GM10266 (cell line): ENCODE measurements around the gene CREM.

ENCODE experiments used
- DNase-seq: peaks from one replicate; pipeline ENCODE4 v3.0.0; 2012; ENCODE audit errors: extremely low spot score
- TF ChIP-seq, protein P1 (sequence below): IDR thresholded peaks from 2 replicates; pipeline ENCODE4 v1.5.1; 2012; ENCODE audit warnings: mild to moderate bottlenecking, low read depth; ENCODE audit not compliant: control insufficient read depth, insufficient read depth; ENCODE audit errors: missing control alignments

The CREM gene

DNA sequence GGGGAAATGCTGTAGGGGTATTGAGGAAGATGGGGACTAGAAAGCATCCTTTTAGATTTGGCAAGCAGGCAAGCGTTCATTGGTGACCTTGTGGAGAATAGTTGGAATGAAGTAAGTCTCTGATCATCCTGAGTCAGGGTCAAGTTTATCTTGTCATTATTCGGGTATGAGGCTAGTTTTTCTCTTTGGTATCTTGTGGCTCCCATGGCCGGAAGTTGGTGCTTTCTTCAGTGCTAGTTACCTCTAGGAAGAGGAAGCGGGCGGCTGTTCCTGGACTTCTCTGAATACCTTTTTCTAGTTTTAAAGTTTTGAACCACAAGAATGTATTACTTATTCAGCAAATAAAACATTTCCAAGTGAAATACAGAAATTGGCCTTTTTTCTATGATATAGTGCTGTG is 9.2 kb downstream of the CREM start:
- DNase-seq = no peak
- TF ChIP-seq, protein P1, sequence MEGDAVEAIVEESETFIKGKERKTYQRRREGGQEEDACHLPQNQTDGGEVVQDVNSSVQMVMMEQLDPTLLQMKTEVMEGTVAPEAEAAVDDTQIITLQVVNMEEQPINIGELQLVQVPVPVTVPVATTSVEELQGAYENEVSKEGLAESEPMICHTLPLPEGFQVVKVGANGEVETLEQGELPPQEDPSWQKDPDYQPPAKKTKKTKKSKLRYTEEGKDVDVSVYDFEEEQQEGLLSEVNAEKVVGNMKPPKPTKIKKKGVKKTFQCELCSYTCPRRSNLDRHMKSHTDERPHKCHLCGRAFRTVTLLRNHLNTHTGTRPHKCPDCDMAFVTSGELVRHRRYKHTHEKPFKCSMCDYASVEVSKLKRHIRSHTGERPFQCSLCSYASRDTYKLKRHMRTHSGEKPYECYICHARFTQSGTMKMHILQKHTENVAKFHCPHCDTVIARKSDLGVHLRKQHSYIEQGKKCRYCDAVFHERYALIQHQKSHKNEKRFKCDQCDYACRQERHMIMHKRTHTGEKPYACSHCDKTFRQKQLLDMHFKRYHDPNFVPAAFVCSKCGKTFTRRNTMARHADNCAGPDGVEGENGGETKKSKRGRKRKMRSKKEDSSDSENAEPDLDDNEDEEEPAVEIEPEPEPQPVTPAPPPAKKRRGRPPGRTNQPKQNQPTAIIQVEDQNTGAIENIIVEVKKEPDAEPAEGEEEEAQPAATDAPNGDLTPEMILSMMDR = no peak

DNA sequence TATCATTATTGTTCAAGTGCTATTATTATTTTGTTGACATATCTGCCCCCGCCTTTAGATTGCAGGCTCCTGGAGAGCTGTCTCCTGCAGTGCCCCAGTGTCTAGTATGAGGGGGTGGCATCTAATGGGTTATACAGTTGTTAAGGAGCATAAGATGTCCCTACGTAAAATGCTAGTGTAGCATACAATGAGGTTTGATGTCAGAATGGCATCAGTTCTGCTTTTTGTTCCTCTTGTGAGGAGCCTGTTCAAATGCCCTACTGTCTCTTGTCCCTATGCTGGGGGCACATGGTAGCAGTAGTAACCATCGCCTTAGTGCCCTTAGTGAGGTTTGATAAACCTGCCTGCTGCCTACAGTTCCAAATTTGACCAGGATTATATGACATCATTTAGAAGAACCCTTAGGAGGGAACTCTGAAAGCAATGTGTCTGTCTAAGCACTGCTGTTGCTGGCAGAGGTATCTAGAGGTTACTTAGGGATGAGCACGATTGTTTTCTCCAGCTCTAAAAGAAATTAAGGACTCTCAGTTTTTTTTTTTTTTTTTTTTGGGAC is 9.7 kb downstream of the CREM start:
- peak; percentile 36 for DNase-seq
- TF ChIP-seq, protein P1 = no peak

DNA sequence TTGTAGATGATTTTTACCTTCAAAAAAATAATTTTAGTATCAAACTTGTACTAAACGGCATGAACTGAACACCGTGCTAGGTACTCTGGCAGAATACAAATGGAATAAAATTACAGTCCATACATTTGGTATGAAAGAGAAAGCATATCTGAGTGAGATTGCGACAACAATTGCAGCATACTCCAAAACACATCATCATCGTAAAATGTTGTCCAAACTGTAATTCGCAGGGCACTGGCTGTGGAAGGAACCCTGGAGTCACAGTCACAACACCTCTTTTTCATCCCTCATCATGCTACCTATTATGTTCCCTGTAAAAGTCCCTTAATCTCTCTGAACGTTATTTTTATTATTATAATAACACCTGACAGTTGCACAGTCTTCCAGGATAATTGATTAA is 13.5 kb downstream of the CREM start:
- DNase-seq = no peak

DNA sequence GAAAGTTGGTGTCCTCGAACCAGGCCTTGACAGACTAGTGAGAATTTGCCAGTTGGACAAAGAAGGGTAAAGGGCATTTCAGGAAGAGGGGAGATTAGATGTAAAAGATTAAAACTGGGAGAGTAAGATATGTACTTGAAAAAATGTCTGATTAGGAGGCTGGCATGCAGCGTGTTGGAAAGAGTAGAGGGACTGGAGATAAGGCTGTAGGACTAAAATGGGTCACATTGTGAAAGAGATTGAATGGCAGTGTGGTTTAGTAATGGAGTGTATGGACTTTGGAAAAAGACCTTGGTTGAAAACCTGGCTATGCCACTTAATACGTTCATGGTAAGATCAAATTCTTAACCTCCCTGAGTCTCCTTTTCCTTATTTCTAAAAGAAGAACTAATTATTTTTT is 14.1 kb downstream of the CREM start:
- DNase-seq = no peak
- TF ChIP-seq, protein P1 = no peak

More for the DNA sequence above, 13.5 kb downstream of the CREM start:
- TF ChIP-seq, protein P1 = no peak

DNA sequence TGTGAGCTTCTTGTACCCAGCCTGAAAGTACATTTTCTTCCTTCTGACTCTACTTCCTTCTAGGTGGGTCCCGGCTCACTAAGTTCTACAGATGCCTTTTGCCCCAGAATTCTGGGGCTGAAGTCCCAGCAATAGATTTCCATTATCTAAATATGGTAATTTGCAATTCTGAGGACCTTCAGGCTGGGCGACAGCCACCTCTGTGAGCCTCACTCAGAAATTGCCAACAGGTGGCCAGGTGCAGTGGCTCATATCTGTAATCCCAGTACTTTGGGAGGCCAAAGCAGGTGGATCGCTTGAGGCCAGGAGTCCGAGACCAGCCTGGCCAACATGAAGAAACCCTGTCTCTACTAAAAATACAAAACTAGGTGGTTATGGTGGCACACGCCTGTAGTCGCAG is 23.7 kb downstream of the CREM start:
- DNase-seq = no peak
- TF ChIP-seq, protein P1 = no peak

DNA sequence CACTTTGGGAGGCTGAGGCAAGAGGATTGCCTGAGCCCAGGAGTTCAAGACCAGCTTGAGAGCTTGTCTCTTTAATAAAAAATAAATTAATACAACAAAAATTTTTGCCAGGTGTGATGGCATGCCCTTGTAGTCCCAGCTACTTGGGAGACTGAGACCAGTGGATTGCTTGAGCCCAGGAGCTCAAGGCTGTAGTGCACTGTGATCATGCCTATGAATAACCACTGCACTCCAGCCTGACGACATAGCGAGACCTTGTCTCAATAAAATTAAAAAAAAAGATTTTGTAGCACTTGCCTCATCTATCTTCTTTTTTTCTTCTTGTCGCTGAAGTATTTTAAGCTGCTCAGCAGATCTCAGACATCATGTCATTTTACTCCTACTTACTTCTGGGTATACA is 26.3 kb downstream of the CREM start:
- DNase-seq = no peak
- TF ChIP-seq, protein P1 = no peak

DNA sequence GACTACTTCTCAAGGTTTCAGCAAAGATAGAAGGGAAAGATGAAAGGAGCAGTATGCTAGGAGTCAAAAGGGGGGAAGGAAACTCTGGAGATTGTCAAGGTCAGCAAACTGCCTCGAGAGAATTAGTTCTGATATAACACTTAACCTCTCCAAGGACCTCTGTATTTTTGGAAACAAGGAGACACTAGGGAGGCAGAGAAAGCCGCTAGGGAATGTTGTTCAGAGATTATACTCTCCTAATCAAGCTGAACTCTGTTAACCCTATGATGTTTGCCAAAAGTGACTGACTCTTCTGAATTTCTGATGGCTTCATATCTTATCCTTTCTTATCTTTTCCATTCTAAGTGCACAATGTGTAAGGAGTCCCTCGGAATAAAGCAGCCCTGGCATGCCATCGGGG is 27.1 kb downstream of the CREM start:
- TF ChIP-seq, protein P1 = no peak
- DNase-seq = no peak
